ENCODE data around the gene CYP21A2. TPM values are rescaled to one million over a fixed set of nuclear protein-coding genes. Genes with fewer than 3 reads are reported as not detected.

Gene CYP21A2

DNA sequence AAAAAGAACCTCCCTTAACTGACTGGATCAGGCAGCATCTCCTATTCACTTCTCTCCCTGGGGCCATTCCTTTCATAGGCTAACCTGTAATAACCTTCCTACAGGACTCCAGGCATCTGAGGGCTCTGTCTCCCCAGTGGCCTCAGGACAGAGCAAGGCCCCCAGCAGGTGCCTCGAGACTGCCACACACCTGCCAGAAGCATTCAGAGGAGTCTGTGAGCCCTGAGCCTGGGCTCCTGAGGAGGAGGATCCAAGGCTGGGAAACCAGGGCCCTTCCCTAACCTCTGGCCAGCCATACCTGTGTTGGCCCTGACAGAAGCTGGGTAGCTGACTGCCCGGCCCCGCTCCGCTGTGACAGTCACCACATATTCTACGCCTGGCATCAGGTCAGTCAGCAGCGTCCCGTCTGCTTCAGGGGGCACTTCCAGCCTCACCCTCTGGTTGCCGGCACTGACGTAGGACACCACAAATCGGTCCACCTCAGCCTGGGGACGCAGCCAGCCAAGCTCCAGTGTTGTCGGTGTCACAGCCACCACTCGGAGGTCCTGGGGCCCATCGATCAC is 50.4 kb downstream of the CYP21A2 start:
- Histone ChIP-seq H3K4me1 (ENCODE audit: control insufficient read depth in 2 of 2, insufficient read depth in 1 of 2, low read depth in 1 of 2, low read length in 2 of 2) (no peaks in the 10 kb centered on the region), H3K9ac (ENCODE audit: low read depth, low read length, poor library complexity) (peak overlapping the region; percentile 78), H3K4me3 (ENCODE audit: low read length in 2 of 2) (no peak overlapping the region), H3K36me3 (replicated peaks in 1 of 2; ENCODE audit: control insufficient read depth in 2 of 2, insufficient read depth in 2 of 2, low read length in 2 of 2) (no peaks in the 10 kb centered on the region), H4K91ac (ENCODE audit: low read depth, low read length, poor library complexity) (no peak overlapping the region), H3K18ac (ENCODE audit: low read length) (peak overlapping the region; percentile 44), H3K4me2 (ENCODE audit: insufficient read depth, low read length, poor library complexity, severe bottlenecking) (no peak overlapping the region), H2BK5ac (ENCODE audit: low read length) (no peak overlapping the region), H4K8ac (ENCODE audit: low read depth, low read length) (no peak overlapping the region), H3K79me1 (ENCODE audit: low read depth, low read length) (no peaks in the 10 kb centered on the region), H2BK12ac (ENCODE audit: low read length) (no peak overlapping the region), H3K27me3 (ENCODE audit: control insufficient read depth in 3 of 3, insufficient read depth in 3 of 3, low read depth in 1 of 3, low read length in 3 of 3) (peaks cover 0 to 52% (median 8%) of the 10 kb centered on the region in 3 experiments), H3K23ac (ENCODE audit: low read depth, low read length, poor library complexity) (peak overlapping the region; percentile 98), H3K4ac (ENCODE audit: low read length) (no peak overlapping the region), H3K14ac (ENCODE audit: low read length) (no peak overlapping the region), H3K9me3 (replicated peaks in 1 of 2; ENCODE audit: control insufficient read depth in 2 of 2, insufficient read depth in 1 of 2, low read depth in 1 of 2, low read length in 2 of 2) (no peaks in the 10 kb centered on the region), H2BK15ac (ENCODE audit: low read length) (peak overlapping the region; percentile 52), H2BK120ac (ENCODE audit: low read depth, low read length) (no peak overlapping the region), H2AK5ac (ENCODE audit: low read depth, low read length) (peak overlapping the region; percentile 79), H2AFZ (ENCODE audit: low read length) (no peak overlapping the region), H3K27ac (replicated peaks; ENCODE audit: low read length) (no peak overlapping the region)
- WGBS, 2 donors (ENCODE audit: extremely low coverage in 2 of 2, insufficient read length in 2 of 2, insufficient replicate concordance in 1 of 2), result no CpG with 5 or more reads among the region's 14 CpGs
- DNase-seq (ENCODE audit: low spot score), result no peak

DNA sequence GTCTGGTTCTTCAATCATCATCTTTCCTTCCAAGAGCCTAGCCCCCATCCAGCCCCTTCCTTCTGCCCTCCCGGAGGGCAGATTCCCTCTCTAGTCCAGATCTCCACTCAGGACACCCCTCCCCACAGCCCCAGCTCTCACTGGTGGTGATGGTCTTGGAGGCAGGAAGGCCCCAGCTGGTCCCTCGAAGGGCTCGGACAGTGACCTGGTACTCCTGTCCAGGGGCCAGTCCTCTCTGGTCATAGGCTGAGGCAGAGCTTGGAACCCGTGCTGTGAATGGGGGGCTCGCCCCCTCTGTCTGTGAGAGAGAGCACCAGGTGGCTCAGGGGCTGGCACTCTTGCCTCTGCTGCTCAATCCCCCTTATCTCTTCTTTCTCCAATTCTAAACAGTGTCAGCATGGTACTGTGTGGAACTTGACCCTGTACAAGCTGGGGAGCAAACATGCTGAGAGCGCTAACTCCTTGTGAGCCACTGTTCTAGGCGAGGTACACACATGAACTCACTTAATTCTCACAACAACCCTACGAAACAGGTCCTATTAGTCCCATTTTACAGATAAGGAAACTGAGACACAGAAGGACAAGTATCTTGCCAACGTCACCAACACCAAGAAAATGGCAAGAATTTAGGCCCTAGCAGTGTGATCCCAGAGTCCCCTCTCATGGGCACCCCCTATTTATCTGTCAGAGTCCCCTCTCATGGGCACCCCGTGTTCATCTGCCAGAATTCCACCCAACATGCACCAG is 51.0 kb downstream of the CYP21A2 start:
- Histone ChIP-seq H3K36me3 (replicated peaks in 1 of 2; ENCODE audit: control insufficient read depth in 2 of 2, insufficient read depth in 2 of 2, low read length in 2 of 2) (no peaks in the 10 kb centered on the region), H3K27ac (replicated peaks; ENCODE audit: low read length) (no peak overlapping the region), H2AFZ (ENCODE audit: low read length) (no peak overlapping the region), H2BK15ac (ENCODE audit: low read length) (no peak overlapping the region), H3K18ac (ENCODE audit: low read length) (no peak overlapping the region), H3K14ac (ENCODE audit: low read length) (no peak overlapping the region), H4K8ac (ENCODE audit: low read depth, low read length) (no peak overlapping the region), H2BK120ac (ENCODE audit: low read depth, low read length) (no peak overlapping the region), H3K4me2 (ENCODE audit: insufficient read depth, low read length, poor library complexity, severe bottlenecking) (no peak overlapping the region), H3K4me3 (ENCODE audit: low read length in 2 of 2) (no peak overlapping the region), H3K27me3 (ENCODE audit: control insufficient read depth in 3 of 3, insufficient read depth in 3 of 3, low read depth in 1 of 3, low read length in 3 of 3) (peaks cover 0 to 52% (median 8%) of the 10 kb centered on the region in 3 experiments), H3K4ac (ENCODE audit: low read length) (no peak overlapping the region), H3K4me1 (ENCODE audit: control insufficient read depth in 2 of 2, insufficient read depth in 1 of 2, low read depth in 1 of 2, low read length in 2 of 2) (no peaks in the 10 kb centered on the region), H4K91ac (ENCODE audit: low read depth, low read length, poor library complexity) (no peak overlapping the region), H3K79me1 (ENCODE audit: low read depth, low read length) (no peaks in the 10 kb centered on the region), H3K9me3 (replicated peaks in 1 of 2; ENCODE audit: control insufficient read depth in 2 of 2, insufficient read depth in 1 of 2, low read depth in 1 of 2, low read length in 2 of 2) (no peaks in the 10 kb centered on the region), H3K23ac (ENCODE audit: low read depth, low read length, poor library complexity) (peak overlapping the region; percentile 98), H3K9ac (ENCODE audit: low read depth, low read length, poor library complexity) (no peak overlapping the region), H2BK5ac (ENCODE audit: low read length) (no peak overlapping the region), H2BK12ac (ENCODE audit: low read length) (no peak overlapping the region), H2AK5ac (ENCODE audit: low read depth, low read length) (peak overlapping the region; percentile 79)
- no CpG with 5 or more reads among the region's 10 CpGs for WGBS, 2 donors (ENCODE audit: extremely low coverage in 2 of 2, insufficient read length in 2 of 2, insufficient replicate concordance in 1 of 2)
- no peak for DNase-seq (ENCODE audit: low spot score)

Small RNAs within 50 kb of the gene (small RNA-seq; reads per million reads assigned to genes)
- gene RNA5SP206 (ENCODE audit: insufficient read depth), result not detected

Data from neuronal stem cell (in vitro differentiated cells).